HEK293 (cell line): ENCODE measurements around the gene GCH1.

ENCODE experiments used
- CTCF ChIA-PET: fragments of 350-600 bp; formaldehyde crosslinking; extraction: SDS; loops from one replicate; lab custom pipeline; 2021; ENCODE audit warnings: antibody characterized with exemption; lab: Yijun Ruan, JAX
- POLR2A ChIA-PET: fragments of 300-600 bp; formaldehyde crosslinking; extraction: SDS; loops from one replicate; lab custom pipeline; 2020; ENCODE audit warnings: antibody characterized with exemption, inconsistent platforms; lab: Yijun Ruan, JAX
- H3K27ac ChIP-seq: fragments of 200-500 bp; sonication (Bioruptor generic); 2 replicates; pipeline ENCODE4 v1.5.1; 2014; ENCODE audit warnings: low read depth, low read length, control low read depth, inconsistent platforms; ENCODE audit errors: extremely low read depth
- H3K36me3 ChIP-seq, 2 experiments: fragments of 200-500 bp in 1 of 2; sonication (Bioruptor generic) in 1 of 2; 1 replicate in 1 of 2; 2 replicates in 1 of 2; pipeline ENCODE4 v1.5.1; 2014 to 2017; ENCODE audit warnings: inconsistent platforms in 2 of 2, low read length in 2 of 2; ENCODE audit not compliant: control insufficient read depth in 2 of 2, insufficient read depth in 1 of 2
- H3K4me1 ChIP-seq: fragments of 200-500 bp; sonication (Bioruptor generic); 2 replicates; pipeline ENCODE4 v1.5.1; 2014; ENCODE audit warnings: mild to moderate bottlenecking, low read length, inconsistent platforms; ENCODE audit not compliant: control insufficient read depth, insufficient read depth
- H3K4me3 ChIP-seq: 2 replicates; pipeline ENCODE4 v1.5.1; 2011; ENCODE audit warnings: low read depth, mild to moderate bottlenecking, control low read depth, low read length, moderate library complexity
- H3K9me3 ChIP-seq: fragments of 200-500 bp; sonication (Bioruptor generic); 2 replicates; pipeline ENCODE4 v1.5.1; 2014; ENCODE audit warnings: low read depth, low read length, inconsistent platforms; ENCODE audit not compliant: control insufficient read depth, insufficient read depth
- AEBP2 ChIP-seq: fragments of 450-650 bp; formaldehyde crosslinking; IDR thresholded peaks from 2 replicates; pipeline ENCODE4 v1.5.1; 2016; ENCODE audit warnings: missing biosample characterization, missing genetic modification characterization, borderline replicate concordance
- KLF16 ChIP-seq: fragments of 450-650 bp; formaldehyde crosslinking; IDR thresholded peaks from 2 replicates; pipeline ENCODE4 v1.5.1; 2017; ENCODE audit warnings: missing biosample characterization, missing genetic modification characterization
- PBX3 ChIP-seq: sonication (generic); formaldehyde crosslinking; IDR thresholded peaks from 2 replicates; pipeline ENCODE4 v1.8.1; 2022; ENCODE audit warnings: mild to moderate bottlenecking, moderate library complexity, missing genetic modification reagents
- TCF7L2 ChIP-seq: IDR thresholded peaks from 2 replicates; pipeline ENCODE4 v1.6.1; 2011; ENCODE audit warnings: low read depth, mild to moderate bottlenecking, inconsistent platforms, low read length, moderate library complexity, borderline replicate concordance
- TRIM28 ChIP-seq: IDR thresholded peaks from 2 replicates; pipeline ENCODE4 v1.6.1; 2011; ENCODE audit warnings: low read length, control low read depth, borderline replicate concordance
- YY2 ChIP-seq: fragments of 450-650 bp; formaldehyde crosslinking; IDR thresholded peaks from 2 replicates; pipeline ENCODE4 v1.5.1; 2016; ENCODE audit warnings: missing biosample characterization, missing genetic modification characterization
- ZBTB21 ChIP-seq: fragments of 450-650 bp; formaldehyde crosslinking; IDR thresholded peaks from 2 replicates; pipeline ENCODE4 v1.5.1; 2017; ENCODE audit warnings: missing biosample characterization, missing genetic modification characterization
- ZFHX2 ChIP-seq: fragments of 450-650 bp; formaldehyde crosslinking; conservative IDR thresholded peaks from 2 replicates; pipeline ENCODE4 v1.5.1; 2016; ENCODE audit warnings: missing biosample characterization, missing genetic modification characterization
- ZFP37 ChIP-seq: fragments of 450-650 bp; formaldehyde crosslinking; IDR thresholded peaks from 2 replicates; pipeline ENCODE4 v1.5.1; 2016; ENCODE audit warnings: missing biosample characterization, missing genetic modification characterization
- ZIC2 ChIP-seq: fragments of 450-650 bp; formaldehyde crosslinking; IDR thresholded peaks from 2 replicates; pipeline ENCODE4 v1.5.1; 2016; ENCODE audit warnings: missing biosample characterization, missing genetic modification characterization
- ZNF132 ChIP-seq: fragments of 450-650 bp; formaldehyde crosslinking; IDR thresholded peaks from 2 replicates; pipeline ENCODE4 v1.5.1; 2017; ENCODE audit warnings: missing biosample characterization, missing genetic modification characterization, borderline replicate concordance
- ZNF18 ChIP-seq: fragments of 450-650 bp; formaldehyde crosslinking; IDR thresholded peaks from 2 replicates; pipeline ENCODE4 v1.5.1; 2016; ENCODE audit warnings: missing biosample characterization, missing genetic modification characterization
- ZNF341 ChIP-seq: fragments of 450-650 bp; formaldehyde crosslinking; IDR thresholded peaks from 2 replicates; pipeline ENCODE4; 2016; ENCODE audit warnings: low read depth, missing biosample characterization, missing genetic modification characterization
- ZNF37A ChIP-seq: fragments of 450-650 bp; IDR thresholded peaks from 2 replicates; pipeline ENCODE4 v1.5.1; 2018; ENCODE audit warnings: missing biosample characterization, missing genetic modification characterization
- ZNF48 ChIP-seq: fragments of 450-650 bp; formaldehyde crosslinking; IDR thresholded peaks from 2 replicates; pipeline ENCODE4 v1.5.1; 2016; ENCODE audit warnings: missing biosample characterization, missing genetic modification characterization
- ZNF558 ChIP-seq: fragments of 450-650 bp; formaldehyde crosslinking; IDR thresholded peaks from 2 replicates; pipeline ENCODE4 v1.5.1; 2016; ENCODE audit warnings: missing biosample characterization, missing genetic modification characterization
- ZNF664 ChIP-seq: fragments of 450-650 bp; formaldehyde crosslinking; IDR thresholded peaks from 2 replicates; pipeline ENCODE4 v1.5.1; 2016; ENCODE audit warnings: missing biosample characterization, missing genetic modification characterization
- ZNF747 ChIP-seq: fragments of 450-650 bp; formaldehyde crosslinking; IDR thresholded peaks from 2 replicates; pipeline ENCODE4 v1.5.1; 2016; ENCODE audit warnings: missing biosample characterization, missing genetic modification characterization
- ZNF768 ChIP-seq: fragments of 450-650 bp; formaldehyde crosslinking; IDR thresholded peaks from 2 replicates; pipeline ENCODE4 v1.5.1; 2018; ENCODE audit warnings: missing biosample characterization, mild to moderate bottlenecking, missing genetic modification characterization
- ZNF776 ChIP-seq: fragments of 450-650 bp; formaldehyde crosslinking; IDR thresholded peaks from 2 replicates; pipeline ENCODE4 v1.5.0; 2017; ENCODE audit warnings: missing biosample characterization, missing genetic modification characterization, borderline replicate concordance
- ZNF785 ChIP-seq: fragments of 450-650 bp; formaldehyde crosslinking; IDR thresholded peaks from 2 replicates; pipeline ENCODE4 v1.5.1; 2016; ENCODE audit warnings: missing biosample characterization, missing genetic modification characterization
- ZNF791 ChIP-seq: fragments of 450-650 bp; formaldehyde crosslinking; IDR thresholded peaks from 2 replicates; pipeline ENCODE4 v1.5.1; 2016; ENCODE audit warnings: missing biosample characterization, missing genetic modification characterization
- TF ChIP-seq, protein P1 (sequence below): fragments of 450-650 bp; formaldehyde crosslinking; IDR thresholded peaks from 2 replicates; pipeline ENCODE4 v1.5.1; 2017; ENCODE audit warnings: missing biosample characterization, missing genetic modification characterization
- TF ChIP-seq, protein P2 (sequence below): fragments of 450-650 bp; formaldehyde crosslinking; conservative IDR thresholded peaks from 2 replicates; pipeline ENCODE4 v1.5.1; 2016; ENCODE audit warnings: low read depth, missing biosample characterization, missing genetic modification characterization

The GCH1 gene

DNA sequence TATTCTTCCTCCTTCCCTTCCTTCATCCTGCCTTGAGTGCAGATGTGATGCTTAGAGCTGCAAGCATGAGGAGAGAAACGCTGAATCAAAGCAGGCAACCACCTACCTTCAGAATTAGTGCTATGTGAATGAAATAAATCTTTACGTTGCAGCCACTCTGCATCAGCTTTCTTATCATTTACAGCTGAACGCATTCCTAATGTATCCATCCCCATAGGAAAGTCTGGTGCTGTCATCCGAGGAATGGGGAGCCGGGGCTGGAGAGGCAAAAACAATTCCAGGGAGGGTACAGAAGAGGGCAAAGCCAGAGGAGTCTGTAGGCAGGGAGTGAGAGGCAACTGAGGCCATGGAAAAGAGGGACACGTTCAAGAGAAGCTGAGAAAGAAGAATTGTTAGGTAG, 90.0 kb downstream of the GCH1 start:
- Histone ChIP-seq H3K4me1 (no peaks in the 10 kb centered on the region), H3K4me3 (no peak overlapping the region)

DNA sequence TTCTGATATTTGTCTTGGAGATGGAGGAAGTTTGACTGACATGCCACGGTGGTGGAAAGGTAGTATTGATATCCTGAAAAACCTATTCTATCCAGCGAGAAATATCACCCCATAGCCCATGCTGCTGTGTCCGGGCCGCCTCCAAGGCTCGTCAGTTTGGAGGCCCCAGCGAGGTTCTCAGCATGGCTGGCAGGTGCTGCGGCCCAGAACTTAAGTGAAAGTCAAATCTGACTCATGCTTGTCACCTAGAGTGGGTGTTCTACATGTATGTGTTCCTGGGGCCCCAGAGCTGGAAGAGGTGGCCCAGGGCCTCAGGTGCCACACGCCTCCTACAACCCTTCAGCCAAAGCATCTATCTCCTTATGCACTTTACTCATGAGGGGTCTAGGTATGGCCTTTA, 92.9 kb downstream of the GCH1 start:
- H3K4me1 ChIP-seq, result no peaks in the 10 kb centered on the region
- no peaks in the 10 kb centered on the region for H3K9me3 ChIP-seq
- H3K36me3 ChIP-seq, result no peaks in the 10 kb centered on the region
- ChIA-PET POLR2A (no interaction called here), CTCF (interaction anchor here (0.6 to 0.8 kb wide), 2 partner anchors 33 to 80 kb away, joined by 3 read pairs; no protein-coding TSS in a partner anchor)
- no peak overlapping the region for H3K27ac ChIP-seq
- H3K4me3 ChIP-seq, result no peak overlapping the region
- no peak for TF ChIP-seq ZNF791 (tag by site-specific recombination)
- TF ChIP-seq, protein P1, sequence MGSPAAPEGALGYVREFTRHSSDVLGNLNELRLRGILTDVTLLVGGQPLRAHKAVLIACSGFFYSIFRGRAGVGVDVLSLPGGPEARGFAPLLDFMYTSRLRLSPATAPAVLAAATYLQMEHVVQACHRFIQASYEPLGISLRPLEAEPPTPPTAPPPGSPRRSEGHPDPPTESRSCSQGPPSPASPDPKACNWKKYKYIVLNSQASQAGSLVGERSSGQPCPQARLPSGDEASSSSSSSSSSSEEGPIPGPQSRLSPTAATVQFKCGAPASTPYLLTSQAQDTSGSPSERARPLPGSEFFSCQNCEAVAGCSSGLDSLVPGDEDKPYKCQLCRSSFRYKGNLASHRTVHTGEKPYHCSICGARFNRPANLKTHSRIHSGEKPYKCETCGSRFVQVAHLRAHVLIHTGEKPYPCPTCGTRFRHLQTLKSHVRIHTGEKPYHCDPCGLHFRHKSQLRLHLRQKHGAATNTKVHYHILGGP (tag by site-specific recombination), result no peak
- TF ChIP-seq YY2 (tag by site-specific recombination), result no peak
- TF ChIP-seq TCF7L2, result no peak
- no peak for TF ChIP-seq PBX3 (CRISPR knock-in tag)
- TF ChIP-seq ZNF37A (tag by site-specific recombination), result no peak
- TF ChIP-seq ZNF558 (tag by site-specific recombination), result no peak
- TF ChIP-seq ZNF747 (tag by site-specific recombination), result no peak
- no peak for TF ChIP-seq ZNF18 (tag by site-specific recombination)

More for the DNA sequence above, 90.0 kb downstream of the GCH1 start:
- TF ChIP-seq ZNF747 (tag by site-specific recombination) (no peak), ZNF664 (no peak), ZIC2 (no peak), ZBTB21 (tag by site-specific recombination) (no peak), ZNF132 (tag by site-specific recombination) (no peak), ZFHX2 (tag by site-specific recombination) (no peak), ZNF776 (tag by site-specific recombination) (no peak), ZNF48 (tag by site-specific recombination) (no peak), ZNF768 (tag by site-specific recombination) (no peak), AEBP2 (tag by site-specific recombination) (no peak), ZFP37 (tag by site-specific recombination) (no peak), KLF16 (no peak), ZNF341 (tag by site-specific recombination) (no peak), TRIM28 (no peak), ZNF785 (no peak), ZNF18 (tag by site-specific recombination) (no peak)
- TF ChIP-seq, protein P2, sequence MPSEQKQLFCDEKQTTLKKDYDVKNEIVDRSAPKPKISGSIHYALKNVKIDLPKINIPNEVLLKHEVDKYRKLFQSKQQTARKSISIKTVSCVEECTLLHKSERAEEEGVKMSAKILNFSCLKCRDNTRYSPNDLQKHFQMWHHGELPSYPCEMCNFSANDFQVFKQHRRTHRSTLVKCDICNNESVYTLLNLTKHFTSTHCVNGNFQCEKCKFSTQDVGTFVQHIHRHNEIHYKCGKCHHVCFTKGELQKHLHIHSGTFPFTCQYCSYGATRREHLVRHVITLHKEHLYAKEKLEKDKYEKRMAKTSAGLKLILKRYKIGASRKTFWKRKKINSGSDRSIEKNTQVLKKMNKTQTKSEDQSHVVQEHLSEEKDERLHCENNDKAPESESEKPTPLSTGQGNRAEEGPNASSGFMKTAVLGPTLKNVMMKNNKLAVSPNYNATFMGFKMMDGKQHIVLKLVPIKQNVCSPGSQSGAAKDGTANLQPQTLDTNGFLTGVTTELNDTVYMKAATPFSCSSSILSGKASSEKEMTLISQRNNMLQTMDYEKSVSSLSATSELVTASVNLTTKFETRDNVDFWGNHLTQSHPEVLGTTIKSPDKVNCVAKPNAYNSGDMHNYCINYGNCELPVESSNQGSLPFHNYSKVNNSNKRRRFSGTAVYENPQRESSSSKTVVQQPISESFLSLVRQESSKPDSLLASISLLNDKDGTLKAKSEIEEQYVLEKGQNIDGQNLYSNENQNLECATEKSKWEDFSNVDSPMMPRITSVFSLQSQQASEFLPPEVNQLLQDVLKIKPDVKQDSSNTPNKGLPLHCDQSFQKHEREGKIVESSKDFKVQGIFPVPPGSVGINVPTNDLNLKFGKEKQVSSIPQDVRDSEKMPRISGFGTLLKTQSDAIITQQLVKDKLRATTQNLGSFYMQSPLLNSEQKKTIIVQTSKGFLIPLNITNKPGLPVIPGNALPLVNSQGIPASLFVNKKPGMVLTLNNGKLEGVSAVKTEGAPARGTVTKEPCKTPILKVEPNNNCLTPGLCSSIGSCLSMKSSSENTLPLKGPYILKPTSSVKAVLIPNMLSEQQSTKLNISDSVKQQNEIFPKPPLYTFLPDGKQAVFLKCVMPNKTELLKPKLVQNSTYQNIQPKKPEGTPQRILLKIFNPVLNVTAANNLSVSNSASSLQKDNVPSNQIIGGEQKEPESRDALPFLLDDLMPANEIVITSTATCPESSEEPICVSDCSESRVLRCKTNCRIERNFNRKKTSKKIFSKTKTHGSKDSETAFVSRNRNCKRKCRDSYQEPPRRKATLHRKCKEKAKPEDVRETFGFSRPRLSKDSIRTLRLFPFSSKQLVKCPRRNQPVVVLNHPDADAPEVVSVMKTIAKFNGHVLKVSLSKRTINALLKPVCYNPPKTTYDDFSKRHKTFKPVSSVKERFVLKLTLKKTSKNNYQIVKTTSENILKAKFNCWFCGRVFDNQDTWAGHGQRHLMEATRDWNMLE (tag by site-specific recombination), result no peak
- H3K36me3 ChIP-seq, result no peaks in the 10 kb centered on the region
- no peaks in the 10 kb centered on the region for H3K9me3 ChIP-seq
- POLR2A ChIA-PET, result no interaction called here
- CTCF ChIA-PET, result interaction anchor here (0.6 to 4.3 kb wide), 9 partner anchors 8 to 309 kb away, joined by 3 to 27 read pairs (median 3); partner anchors contain the start of gene GCH1
- H3K27ac ChIP-seq, result no peak overlapping the region
